ENCODE data around the gene TTLL13. TPM values are rescaled to one million over a fixed set of nuclear protein-coding genes. Genes with fewer than 3 reads are reported as not detected.

The TTLL13 gene
- total and polyA plus RNA-seq, 7 donors, result 0.03 to 0.69 (median 0.08) TPM; not detected in 2

DNA sequence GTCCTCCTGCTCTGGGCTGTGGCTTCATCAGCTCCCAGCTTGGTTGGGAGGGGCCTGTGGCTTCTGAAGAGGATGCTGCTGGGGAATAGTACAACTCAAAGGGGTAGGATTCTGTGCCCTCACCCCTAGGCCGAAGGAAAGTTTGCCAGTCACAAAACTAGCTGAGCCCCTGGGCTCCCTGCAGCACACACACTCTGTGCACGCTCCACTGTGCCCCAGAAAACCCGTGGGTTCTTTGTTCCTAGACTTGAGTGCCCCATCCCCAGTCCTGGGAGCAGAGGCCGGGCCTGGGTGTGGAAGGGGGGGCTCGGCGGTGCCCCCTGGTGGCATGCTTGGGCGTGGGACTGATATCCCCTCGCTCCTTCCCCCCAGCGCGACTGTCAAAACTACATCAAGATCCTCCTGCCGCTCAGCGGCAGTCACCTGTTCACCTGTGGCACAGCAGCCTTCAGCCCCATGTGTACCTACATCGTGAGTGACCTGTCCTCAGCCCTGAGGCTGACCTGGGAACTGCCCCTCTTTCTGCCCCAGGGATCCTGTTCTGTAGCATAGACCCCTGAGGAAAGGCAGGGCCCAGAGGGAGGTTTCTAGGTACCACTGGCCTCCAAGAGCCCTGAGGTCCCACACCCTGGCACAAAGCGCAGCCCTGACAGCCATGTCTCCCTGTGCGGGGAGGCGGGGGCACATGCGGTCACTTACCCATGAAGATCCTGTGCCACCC lies 29.8 kb upstream of the TTLL13 start:
- peak; percentile 53 to 74 (median 58) for ATAC-seq
- Histone ChIP-seq H3K27ac (no peak overlapping the region), H3K27me3 (ENCODE audit: insufficient read depth in 3 of 3, low read length in 2 of 3) (no peaks in the 10 kb centered on the region), H3K36me3 (ENCODE audit: insufficient read depth in 1 of 2, low read depth in 1 of 2) (peaks cover 0 to 20% of the 10 kb centered on the region in 2 donors), H3K4me3 (no peak overlapping the region), H3K9me3 (no peaks in the 10 kb centered on the region), H3K4me1 (peaks cover 7% of the 10 kb centered on the region)
- TF ChIP-seq, protein P1, sequence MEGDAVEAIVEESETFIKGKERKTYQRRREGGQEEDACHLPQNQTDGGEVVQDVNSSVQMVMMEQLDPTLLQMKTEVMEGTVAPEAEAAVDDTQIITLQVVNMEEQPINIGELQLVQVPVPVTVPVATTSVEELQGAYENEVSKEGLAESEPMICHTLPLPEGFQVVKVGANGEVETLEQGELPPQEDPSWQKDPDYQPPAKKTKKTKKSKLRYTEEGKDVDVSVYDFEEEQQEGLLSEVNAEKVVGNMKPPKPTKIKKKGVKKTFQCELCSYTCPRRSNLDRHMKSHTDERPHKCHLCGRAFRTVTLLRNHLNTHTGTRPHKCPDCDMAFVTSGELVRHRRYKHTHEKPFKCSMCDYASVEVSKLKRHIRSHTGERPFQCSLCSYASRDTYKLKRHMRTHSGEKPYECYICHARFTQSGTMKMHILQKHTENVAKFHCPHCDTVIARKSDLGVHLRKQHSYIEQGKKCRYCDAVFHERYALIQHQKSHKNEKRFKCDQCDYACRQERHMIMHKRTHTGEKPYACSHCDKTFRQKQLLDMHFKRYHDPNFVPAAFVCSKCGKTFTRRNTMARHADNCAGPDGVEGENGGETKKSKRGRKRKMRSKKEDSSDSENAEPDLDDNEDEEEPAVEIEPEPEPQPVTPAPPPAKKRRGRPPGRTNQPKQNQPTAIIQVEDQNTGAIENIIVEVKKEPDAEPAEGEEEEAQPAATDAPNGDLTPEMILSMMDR (IDR thresholded peaks at IDR 0.05), result peak; percentile 56
- intact Hi-C loops (cut with DNase I), result loop anchor here (1.0 to 10.0 kb wide), 4 partner anchors 15 to 475 kb away; no protein-coding TSS in a partner anchor
- WGBS, 3 donors, result 65 to 70% (median 70%) methylated on average over 17 of the region's 17 CpGs
- DNase-seq, result peak; percentile 53 to 73

DNA sequence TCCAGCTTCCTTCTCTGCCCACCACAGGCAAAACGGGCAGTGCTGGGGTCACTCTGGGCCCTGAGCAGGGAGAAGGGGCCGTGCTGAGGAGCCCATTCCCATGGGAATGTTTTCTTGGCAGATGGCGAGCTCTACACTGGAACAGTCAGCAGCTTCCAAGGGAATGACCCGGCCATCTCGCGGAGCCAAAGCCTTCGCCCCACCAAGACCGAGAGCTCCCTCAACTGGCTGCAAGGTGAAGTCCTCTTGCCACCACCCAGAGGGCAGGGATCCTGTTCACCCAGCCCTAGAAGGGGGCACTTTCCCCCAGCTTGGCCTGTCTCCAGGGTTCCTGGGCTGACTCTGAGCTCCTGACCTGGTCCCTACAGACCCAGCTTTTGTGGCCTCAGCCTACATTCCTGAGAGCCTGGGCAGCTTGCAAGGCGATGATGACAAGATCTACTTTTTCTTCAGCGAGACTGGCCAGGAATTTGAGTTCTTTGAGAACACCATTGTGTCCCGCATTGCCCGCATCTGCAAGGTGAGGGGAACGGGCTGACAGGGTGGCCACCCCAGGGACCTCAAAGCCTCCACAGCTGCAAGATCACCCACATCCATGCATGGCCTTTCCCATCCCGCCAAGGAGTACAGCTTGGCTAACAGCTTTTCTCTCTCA lies 28.0 kb upstream of the TTLL13 start:
- no peak overlapping the region for H3K27ac ChIP-seq
- DNase-seq, result peak; percentile 63 to 89
- peak; percentile 86 to 97 (median 91) for ATAC-seq
- H3K36me3 ChIP-seq (ENCODE audit: insufficient read depth in 1 of 2, low read depth in 1 of 2), result peaks cover 0 to 38% of the 10 kb centered on the region in 2 donors
- H3K4me1 ChIP-seq, result peaks cover 7% of the 10 kb centered on the region
- H3K27me3 ChIP-seq (ENCODE audit: insufficient read depth in 3 of 3, low read length in 2 of 3), result no peaks in the 10 kb centered on the region
- H3K4me3 ChIP-seq, result no peak overlapping the region
- intact Hi-C loops (cut with DNase I), result loop anchor here (1.0 to 10.0 kb wide), 4 partner anchors 34 to 477 kb away; no protein-coding TSS in a partner anchor
- TF ChIP-seq, protein P1 (IDR thresholded peaks at IDR 0.05), result peak; percentile 81
- 25 to 37% (median 30%) methylated on average over 13 to 14 of the region's 14 CpGs for WGBS, 3 donors
- H3K9me3 ChIP-seq, result no peaks in the 10 kb centered on the region

DNA sequence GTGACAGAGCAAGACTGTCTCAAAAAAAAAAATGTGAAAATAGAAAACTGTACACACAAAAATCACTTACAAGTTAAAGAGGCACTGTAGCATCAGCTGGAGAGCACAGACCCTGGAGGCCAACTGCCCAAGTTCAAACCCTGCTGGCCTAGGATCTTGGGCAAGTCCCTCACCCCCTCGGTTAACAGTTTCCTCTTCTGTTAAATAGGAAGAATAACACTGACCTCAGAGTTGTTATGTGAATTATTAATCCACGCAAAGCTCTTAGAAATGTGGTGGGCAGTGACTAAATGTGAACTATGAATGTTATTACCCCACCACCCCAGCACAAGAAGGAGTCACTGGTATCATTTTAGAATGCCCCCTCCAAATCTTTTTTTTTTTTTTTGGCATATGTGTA lies 26.8 kb upstream of the TTLL13 start:
- TF ChIP-seq, protein P1 (IDR thresholded peaks at IDR 0.05), result no peak
- intact Hi-C loops (cut with DNase I), result loop anchor here (5.0 to 10.0 kb wide), 3 partner anchors 35 to 478 kb away; no protein-coding TSS in a partner anchor
- Histone ChIP-seq H3K4me3 (no peak overlapping the region), H3K4me1 (peaks cover 7% of the 10 kb centered on the region), H3K27me3 (ENCODE audit: insufficient read depth in 3 of 3, low read length in 2 of 3) (no peaks in the 10 kb centered on the region), H3K9me3 (no peaks in the 10 kb centered on the region), H3K27ac (no peak overlapping the region), H3K36me3 (ENCODE audit: insufficient read depth in 1 of 2, low read depth in 1 of 2) (peaks cover 0 to 47% of the 10 kb centered on the region in 2 donors)
- ATAC-seq, result no peak
- DNase-seq, result no peak
- 84 to 89% (median 87%) methylated on average over 2 of the region's 2 CpGs for WGBS, 3 donors

DNA sequence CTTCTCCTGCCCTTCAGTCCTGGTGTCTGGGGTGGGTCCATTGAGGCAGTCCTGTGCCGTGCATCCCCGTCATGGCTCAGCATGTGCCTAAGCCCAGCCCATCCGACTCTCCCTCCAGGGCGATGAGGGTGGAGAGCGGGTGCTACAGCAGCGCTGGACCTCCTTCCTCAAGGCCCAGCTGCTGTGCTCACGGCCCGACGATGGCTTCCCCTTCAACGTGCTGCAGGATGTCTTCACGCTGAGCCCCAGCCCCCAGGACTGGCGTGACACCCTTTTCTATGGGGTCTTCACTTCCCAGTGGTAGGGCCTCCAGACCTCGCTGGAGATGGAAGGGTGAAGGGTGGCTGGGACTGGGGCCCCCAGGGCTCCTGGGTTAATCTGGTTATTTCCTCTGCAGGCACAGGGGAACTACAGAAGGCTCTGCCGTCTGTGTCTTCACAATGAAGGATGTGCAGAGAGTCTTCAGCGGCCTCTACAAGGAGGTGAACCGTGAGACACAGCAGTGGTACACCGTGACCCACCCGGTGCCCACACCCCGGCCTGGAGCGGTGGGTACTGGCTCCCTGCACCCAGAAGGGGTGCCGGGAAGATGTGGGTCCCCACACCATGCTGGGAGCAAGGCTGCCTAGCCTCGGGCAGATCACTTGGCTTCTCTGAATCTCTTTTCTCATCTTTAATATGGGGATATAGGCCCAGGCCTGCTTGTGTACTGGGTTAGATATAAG lies 25.8 kb upstream of the TTLL13 start:
- peaks cover 0 to 53% of the 10 kb centered on the region in 2 donors for H3K36me3 ChIP-seq (ENCODE audit: insufficient read depth in 1 of 2, low read depth in 1 of 2)

More for the DNA sequence above, 25.8 kb upstream of the TTLL13 start:
- intact Hi-C loops (cut with DNase I), result loop anchor here (5.0 to 10.0 kb wide), 3 partner anchors 36 to 479 kb away; no protein-coding TSS in a partner anchor
- H3K9me3 ChIP-seq, result no peaks in the 10 kb centered on the region
- peaks cover 7% of the 10 kb centered on the region for H3K4me1 ChIP-seq
- ATAC-seq (no peak), DNase-seq (no peak)
- WGBS, 3 donors, result 92 to 96% (median 93%) methylated on average over 22 of the region's 22 CpGs
- no peaks in the 10 kb centered on the region for H3K27me3 ChIP-seq (ENCODE audit: insufficient read depth in 3 of 3, low read length in 2 of 3)
- no peak overlapping the region for H3K27ac ChIP-seq
- TF ChIP-seq, protein P1 (IDR thresholded peaks at IDR 0.05), result no peak
- H3K4me3 ChIP-seq, result no peak overlapping the region

Data from psoas muscle (tissue), 8 donors.